Spleen (tissue), 7 donors: ENCODE measurements around the gene OCLN.
"Not testable (repeated sequence)": the region's sequence is repeated elsewhere in the genome, so short reads cannot be mapped to it uniquely, and the experiment has no call there.

Experiments
- POLR2A ChIP-seq, 3 donors: fragments of 450-650 bp; IDR thresholded peaks; one replicate each; pipeline ENCODE4 v1.5.1; 2017; ENCODE audit warnings: antibody characterized with exemption in 3 of 3, mild to moderate bottlenecking in 1 of 3
- POLR2AphosphoS5 ChIP-seq, 3 donors: sonication (generic); formaldehyde crosslinking; IDR thresholded peaks; one replicate each; pipeline ENCODE4 v1.5.1; 2017; ENCODE audit warnings: antibody characterized with exemption in 3 of 3
- TF ChIP-seq, protein P1 (sequence below), 11 experiments: fragments of 200-600 bp in 7 of 11; fragments of 450-650 bp in 4 of 11; sonication (generic) in 4 of 11; IDR thresholded peaks in 8 of 11; conservative IDR thresholded peaks in 3 of 11; 1 replicate in 7 of 11; 2 replicates in 4 of 11; pipeline versions ENCODE4 v1.4.0 to v1.8.0; 2016 to 2021; ENCODE audit warnings: antibody characterized with exemption in 11 of 11, inconsistent platforms in 4 of 11, mild to moderate bottlenecking in 1 of 11
- donor health status: DM: no; HTN: no; CAD: no; lungs with moderate emphysema.
- donor health status: DM: no; HTN: no; CAD: no.
- donor health status: DM: no; HTN: no; CAD: no.

DNA sequence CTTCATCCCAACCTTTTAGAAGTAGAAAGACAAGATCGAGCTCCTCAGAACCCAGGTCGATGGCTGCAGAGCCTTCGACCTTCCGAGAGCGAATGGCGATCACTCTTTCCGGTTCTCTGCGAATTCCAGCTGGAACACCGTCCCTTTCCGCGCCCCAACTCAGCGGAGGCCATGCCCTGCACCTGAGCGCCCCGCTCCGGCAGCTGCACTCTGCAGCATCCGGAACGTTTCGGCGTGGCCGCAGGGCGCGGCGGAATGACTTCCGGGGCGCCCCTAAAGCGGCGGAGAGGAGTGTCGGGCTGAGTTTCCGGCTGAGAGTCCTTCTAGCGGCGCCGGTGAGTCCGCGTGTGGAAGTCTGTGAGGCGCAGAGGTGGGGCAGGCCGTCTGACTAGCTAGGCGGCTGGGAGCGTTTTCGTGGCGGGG is 67.3 kb downstream of the OCLN start, which contains the start of gene GTF2H2C:
- TF ChIP-seq, protein P1, sequence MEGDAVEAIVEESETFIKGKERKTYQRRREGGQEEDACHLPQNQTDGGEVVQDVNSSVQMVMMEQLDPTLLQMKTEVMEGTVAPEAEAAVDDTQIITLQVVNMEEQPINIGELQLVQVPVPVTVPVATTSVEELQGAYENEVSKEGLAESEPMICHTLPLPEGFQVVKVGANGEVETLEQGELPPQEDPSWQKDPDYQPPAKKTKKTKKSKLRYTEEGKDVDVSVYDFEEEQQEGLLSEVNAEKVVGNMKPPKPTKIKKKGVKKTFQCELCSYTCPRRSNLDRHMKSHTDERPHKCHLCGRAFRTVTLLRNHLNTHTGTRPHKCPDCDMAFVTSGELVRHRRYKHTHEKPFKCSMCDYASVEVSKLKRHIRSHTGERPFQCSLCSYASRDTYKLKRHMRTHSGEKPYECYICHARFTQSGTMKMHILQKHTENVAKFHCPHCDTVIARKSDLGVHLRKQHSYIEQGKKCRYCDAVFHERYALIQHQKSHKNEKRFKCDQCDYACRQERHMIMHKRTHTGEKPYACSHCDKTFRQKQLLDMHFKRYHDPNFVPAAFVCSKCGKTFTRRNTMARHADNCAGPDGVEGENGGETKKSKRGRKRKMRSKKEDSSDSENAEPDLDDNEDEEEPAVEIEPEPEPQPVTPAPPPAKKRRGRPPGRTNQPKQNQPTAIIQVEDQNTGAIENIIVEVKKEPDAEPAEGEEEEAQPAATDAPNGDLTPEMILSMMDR (IDR thresholded peaks at IDR 0.05 in 8 of 11, conservative IDR thresholded peaks at IDR 0.05 in 3 of 11), result peak in 3 of 11 experiments; percentile 31 to 50 (median 36)
- not testable (repeated sequence) for TF ChIP-seq POLR2A (IDR thresholded peaks at IDR 0.05)
- TF ChIP-seq POLR2AphosphoS5 (IDR thresholded peaks at IDR 0.05), result peak in 2 of 3 donors; percentile 62 to 70
